ENCODE measurements around the gene CUBN. TPM values are rescaled to one million over a fixed set of nuclear protein-coding genes. Genes with fewer than 3 reads are reported as not detected.

CUBN gene
- total RNA-seq, 4 donors from 2014 or later, result 13.4 to 31.0 (median 19.7) TPM

GRCh38 chr10:17144757-17145156, 15.1 kb upstream of the CUBN start:
- intact Hi-C loops (cut with DNase I), result no loop called here
- WGBS, 2 donors, result 87 to 88% methylated on average over 5 of the region's 5 CpGs
- no peaks in the 10 kb centered on the region for H3K4me1 ChIP-seq
- no peaks in the 10 kb centered on the region for H3K9me3 ChIP-seq
- no peak for DNase-seq
- H3K27me3 ChIP-seq, result no peaks in the 10 kb centered on the region
- H3K36me3 ChIP-seq, result no peaks in the 10 kb centered on the region
- TF ChIP-seq POLR2A (IDR thresholded peaks at IDR 0.05) (no peak), CTCF (IDR thresholded peaks at IDR 0.05) (no peak)
- no peak overlapping the region for H3K4me3 ChIP-seq (replicated peaks in 1 of 3)
- no peak overlapping the region for H3K27ac ChIP-seq

- no peak for DNase-seq
- Histone ChIP-seq H3K9me3 (no peaks in the 10 kb centered on the region), H3K4me1 (no peaks in the 10 kb centered on the region), H3K4me3 (replicated peaks in 1 of 3) (no peak overlapping the region), H3K27ac (no peak overlapping the region), H3K27me3 (no peaks in the 10 kb centered on the region), H3K36me3 (no peaks in the 10 kb centered on the region)
- 96% methylated on average over 2 of the region's 2 CpGs for WGBS, 2 donors
- TF ChIP-seq CTCF (IDR thresholded peaks at IDR 0.05) (no peak), POLR2A (IDR thresholded peaks at IDR 0.05) (no peak)
- intact Hi-C loops (cut with DNase I), result no loop called here
These were observed 14.4 kb upstream of the CUBN start for GRCh38 chr10:17144032-17144431.

GRCh38 chr10:17143055-17143690, 13.6 kb upstream of the CUBN start:
- no peak for DNase-seq
- no peaks in the 10 kb centered on the region for H3K9me3 ChIP-seq
- H3K36me3 ChIP-seq, result no peaks in the 10 kb centered on the region
- H3K4me1 ChIP-seq, result no peaks in the 10 kb centered on the region
- H3K4me3 ChIP-seq (replicated peaks in 1 of 3), result no peak overlapping the region
- H3K27ac ChIP-seq, result no peak overlapping the region
- TF ChIP-seq POLR2A (IDR thresholded peaks at IDR 0.05) (no peak), CTCF (IDR thresholded peaks at IDR 0.05) (no peak)
- 90 to 93% methylated on average over 3 of the region's 3 CpGs for WGBS, 2 donors
- intact Hi-C loops (cut with DNase I), result no loop called here
- H3K27me3 ChIP-seq, result no peaks in the 10 kb centered on the region

DNA sequence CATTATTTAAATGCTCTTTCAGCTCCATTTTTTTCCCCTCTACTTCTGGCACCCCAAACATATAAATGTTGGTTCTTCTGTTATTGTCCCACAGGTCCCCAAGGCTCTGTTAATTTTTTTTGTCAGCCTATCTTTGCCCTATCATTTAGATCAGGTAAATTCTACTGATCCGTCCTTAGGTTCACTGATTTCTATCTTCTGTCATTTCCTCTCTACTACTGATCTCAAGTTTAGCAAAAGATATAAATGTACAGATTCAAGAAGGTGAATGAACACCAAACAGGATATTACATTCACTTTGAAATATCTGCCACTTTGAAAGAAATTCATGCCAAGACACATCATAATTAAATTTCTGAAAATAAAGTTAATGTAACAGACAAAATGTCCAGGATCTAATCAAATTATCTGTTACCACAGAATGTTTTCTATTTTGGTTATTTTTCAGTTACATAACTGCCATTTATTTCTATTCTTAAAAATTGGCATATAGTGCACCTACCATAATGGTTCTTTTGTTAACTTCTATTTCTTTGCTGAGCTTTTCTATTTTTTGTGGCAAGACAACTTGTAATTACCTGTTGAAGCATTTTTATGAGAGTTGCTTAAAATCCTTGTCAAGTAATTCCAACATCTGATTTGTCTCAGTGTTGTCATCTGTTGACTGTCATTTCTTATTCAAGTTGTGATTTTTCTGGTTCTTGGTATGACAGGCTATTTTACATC, 12.1 kb upstream of the CUBN start:
- intact Hi-C loops (cut with DNase I), result no loop called here

More for the DNA sequence above, 12.1 kb upstream of the CUBN start:
- DNase-seq, result no peak
- 86 to 92% methylated on average over 1 of the region's 1 CpG for WGBS, 2 donors
- H3K27me3 ChIP-seq, result no peaks in the 10 kb centered on the region
- no peaks in the 10 kb centered on the region for H3K4me1 ChIP-seq
- H3K27ac ChIP-seq, result no peak overlapping the region
- no peaks in the 10 kb centered on the region for H3K36me3 ChIP-seq
- TF ChIP-seq CTCF (IDR thresholded peaks at IDR 0.05) (no peak), POLR2A (IDR thresholded peaks at IDR 0.05) (no peak)
- no peaks in the 10 kb centered on the region for H3K9me3 ChIP-seq
- H3K4me3 ChIP-seq (replicated peaks in 1 of 3), result no peak overlapping the region
